ENCODE measurements around the gene CDH18.

The CDH18 gene

GRCh38 chr5:19733612-19734495, 254.1 kb downstream of the CDH18 start:
- no peak for DNase-seq (ENCODE audit: low read depth)

GRCh38 chr5:19728571-19728970, 259.4 kb downstream of the CDH18 start:
- no peak for DNase-seq (ENCODE audit: low read depth)

- DNase-seq (ENCODE audit: low read depth), result no peak
These were observed 268.9 kb downstream of the CDH18 start for GRCh38 chr5:19719109-19719508.

DNA sequence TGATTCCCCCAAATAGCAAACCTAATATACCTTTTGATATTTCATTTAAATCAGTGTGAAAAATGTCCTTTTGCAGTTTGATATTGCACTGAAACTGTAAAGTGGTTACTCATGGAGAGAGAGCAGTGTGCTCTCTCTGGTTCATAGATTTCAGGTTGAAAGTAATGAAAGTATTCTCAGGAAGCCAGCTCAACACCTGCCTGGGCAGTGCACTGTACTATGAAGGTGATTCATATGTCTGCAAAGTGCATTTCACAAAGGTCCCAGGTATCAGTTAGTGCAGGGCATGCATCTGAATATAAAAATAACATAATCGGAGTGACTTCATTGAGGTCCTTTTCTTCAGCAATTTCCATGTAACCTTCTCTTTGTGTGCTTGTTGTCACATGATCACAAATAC, 274.3 kb downstream of the CDH18 start:
- DNase-seq (ENCODE audit: low read depth), result no peak

GRCh38 chr5:19709403-19709802, 278.6 kb downstream of the CDH18 start:
- no peak for DNase-seq (ENCODE audit: low read depth)

GRCh38 chr5:19706776-19707175, 281.2 kb downstream of the CDH18 start:
- DNase-seq (ENCODE audit: low read depth), result no peak

DNA sequence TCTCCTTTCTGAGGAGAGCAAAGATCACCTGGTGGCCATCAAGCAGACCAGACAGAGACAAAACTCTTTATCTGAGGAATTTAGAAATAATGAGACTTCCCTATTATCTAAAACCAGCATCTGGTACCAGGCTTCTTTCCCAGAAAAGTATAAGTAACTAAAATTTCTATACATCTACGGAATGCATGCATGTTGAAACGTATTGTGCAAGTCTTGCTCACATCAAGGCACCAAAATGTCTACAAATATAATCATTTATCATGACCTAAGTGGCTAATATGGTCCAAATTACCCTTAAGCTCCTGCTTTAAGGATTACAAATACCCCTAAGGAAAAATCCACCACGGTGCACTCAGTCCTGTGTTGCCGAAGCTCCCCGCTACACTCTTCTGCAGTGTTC, 286.3 kb downstream of the CDH18 start:
- no peak for DNase-seq (ENCODE audit: low read depth)

- DNase-seq (ENCODE audit: low read depth), result no peak
These were observed 292.9 kb downstream of the CDH18 start for GRCh38 chr5:19694949-19695611.

GRCh38 chr5:19690978-19691377, 297.0 kb downstream of the CDH18 start:
- no peak for DNase-seq (ENCODE audit: low read depth)

GRCh38 chr5:19685473-19685872, 302.5 kb downstream of the CDH18 start:
- DNase-seq (ENCODE audit: low read depth), result no peak

DNA sequence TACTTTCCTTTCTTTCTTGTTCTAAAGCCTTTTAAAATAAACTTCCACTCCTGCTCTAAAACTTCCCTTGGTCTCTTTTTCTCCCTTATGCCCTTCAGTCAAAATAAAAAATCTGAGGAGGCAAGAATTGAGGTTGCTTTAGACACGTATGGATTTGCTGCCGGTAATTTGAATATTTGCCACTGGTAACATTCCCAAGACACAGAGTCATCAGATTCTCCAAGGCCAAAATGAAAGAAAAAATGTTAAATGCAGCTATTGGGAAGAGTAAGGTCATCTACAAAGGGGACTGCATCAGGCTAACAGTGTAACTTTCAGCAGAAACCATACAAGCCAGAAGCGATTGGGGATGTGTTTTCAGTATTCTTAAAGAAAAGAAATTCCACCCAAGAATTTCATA, 311.1 kb downstream of the CDH18 start:
- DNase-seq (ENCODE audit: low read depth), result no peak

DNA sequence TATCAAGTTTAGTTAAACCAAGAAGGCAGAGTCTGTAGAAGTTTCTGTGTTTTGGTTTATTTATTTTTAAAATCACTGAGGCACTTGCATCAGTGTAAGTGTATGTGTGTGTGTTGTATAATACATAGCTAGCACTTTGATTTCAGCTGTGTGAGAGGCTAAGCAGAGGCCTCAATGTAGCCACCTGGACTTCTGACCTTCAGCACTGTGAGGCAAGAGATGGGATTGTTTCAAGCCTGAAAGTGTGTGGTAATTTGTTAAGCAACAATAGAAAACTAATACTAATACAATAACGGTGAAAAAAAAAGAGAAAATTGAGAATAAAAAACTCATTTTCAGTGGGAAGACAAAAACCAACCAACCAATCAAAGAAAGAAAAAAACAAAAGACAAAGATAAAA, 327.3 kb downstream of the CDH18 start:
- DNase-seq (ENCODE audit: low read depth), result no peak

- no peak for DNase-seq (ENCODE audit: low read depth)
These were observed 332.4 kb downstream of the CDH18 start for GRCh38 chr5:19655627-19656026.

- DNase-seq (ENCODE audit: low read depth), result no peak
These were observed 349.5 kb downstream of the CDH18 start for GRCh38 chr5:19638461-19638860.

DNA sequence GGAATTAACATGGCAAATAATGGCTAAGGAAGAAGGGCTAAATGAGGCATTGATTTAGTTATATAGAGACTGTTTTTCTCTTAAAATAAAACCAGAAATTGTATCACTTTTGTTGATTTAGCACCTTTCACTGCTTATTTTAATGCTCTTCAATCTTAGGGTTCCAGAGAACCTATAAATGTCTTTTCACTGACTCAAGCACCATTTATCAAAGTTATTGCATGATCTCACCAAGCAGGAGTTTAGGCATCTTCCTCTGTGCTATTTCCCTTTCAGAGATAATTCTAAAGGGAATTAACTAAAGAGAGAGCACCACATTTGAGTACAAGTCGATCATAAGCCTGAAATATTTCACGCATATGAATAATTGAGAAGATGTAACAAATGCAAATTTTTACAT, 357.1 kb downstream of the CDH18 start:
- no peak for DNase-seq (ENCODE audit: low read depth)

GRCh38 chr5:19626211-19626610, 361.8 kb downstream of the CDH18 start:
- DNase-seq (ENCODE audit: low read depth), result no peak

GRCh38 chr5:19625562-19625961, 362.4 kb downstream of the CDH18 start:
- no peak for DNase-seq (ENCODE audit: low read depth)

- DNase-seq (ENCODE audit: low read depth), result no peak
These were observed 368.4 kb downstream of the CDH18 start for GRCh38 chr5:19619571-19619970.

DNA sequence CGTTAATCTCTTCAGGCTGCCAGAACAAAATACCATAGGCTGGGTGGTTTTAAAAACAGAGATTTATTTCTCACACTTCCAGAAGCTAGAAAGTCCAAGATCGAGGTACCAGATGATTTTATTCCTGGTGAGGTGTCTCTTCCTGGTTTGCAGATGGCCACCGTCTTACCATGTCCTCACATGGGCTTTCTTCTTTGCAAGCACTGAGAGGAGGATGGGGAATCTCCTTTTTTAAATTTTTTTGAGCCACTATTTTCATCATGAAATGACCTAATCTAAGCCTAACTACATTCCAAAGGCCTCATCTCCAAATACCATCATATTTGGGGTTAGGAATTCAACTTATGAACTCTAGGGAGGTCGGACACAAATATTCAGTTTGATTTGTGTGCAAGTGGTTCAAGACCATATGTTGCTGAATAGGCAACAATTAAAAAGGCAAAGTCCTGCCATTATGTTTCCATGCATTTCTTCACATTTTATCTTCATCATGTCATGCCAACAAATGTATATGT, 371.2 kb downstream of the CDH18 start:
- DNase-seq (ENCODE audit: low read depth), result no peak

DNA sequence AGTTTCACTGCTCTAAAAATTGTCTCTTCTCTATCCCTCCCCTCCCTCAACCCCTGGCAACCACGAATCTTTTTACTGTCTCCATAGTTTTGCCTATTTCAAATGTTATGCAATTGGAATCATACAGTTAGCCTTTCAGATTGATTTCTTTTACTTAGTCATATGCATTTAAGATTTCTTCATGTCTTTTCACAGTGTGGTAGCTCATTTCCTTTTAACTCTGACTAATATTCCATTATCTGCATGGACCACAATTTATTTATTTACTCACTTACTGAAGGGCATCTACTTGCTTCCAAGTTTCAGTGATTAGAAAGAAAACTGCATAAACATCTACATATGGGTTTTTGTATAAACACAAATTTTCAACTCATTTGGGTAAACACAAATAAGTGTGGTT, 372.3 kb downstream of the CDH18 start:
- no peak for DNase-seq (ENCODE audit: low read depth)

DNA sequence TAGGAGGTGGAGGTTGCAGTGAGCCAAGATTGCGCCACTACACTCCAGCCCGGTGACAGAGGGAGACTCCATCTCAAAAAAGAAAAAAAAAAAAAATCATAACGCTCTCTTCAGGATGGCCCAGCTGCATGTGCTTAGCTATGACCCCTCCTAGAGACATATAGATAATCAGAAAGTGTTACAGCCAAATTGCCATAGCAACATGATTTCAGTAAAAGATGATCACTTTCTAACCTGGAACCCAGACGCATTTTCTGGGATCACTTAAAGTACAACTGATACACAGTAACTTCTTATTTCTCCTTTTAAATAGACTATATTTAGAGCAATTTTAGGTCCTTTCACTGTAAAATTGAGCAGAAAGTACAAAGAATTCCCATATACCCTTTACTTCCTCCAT, 372.9 kb downstream of the CDH18 start:
- no peak for DNase-seq (ENCODE audit: low read depth)

DNA sequence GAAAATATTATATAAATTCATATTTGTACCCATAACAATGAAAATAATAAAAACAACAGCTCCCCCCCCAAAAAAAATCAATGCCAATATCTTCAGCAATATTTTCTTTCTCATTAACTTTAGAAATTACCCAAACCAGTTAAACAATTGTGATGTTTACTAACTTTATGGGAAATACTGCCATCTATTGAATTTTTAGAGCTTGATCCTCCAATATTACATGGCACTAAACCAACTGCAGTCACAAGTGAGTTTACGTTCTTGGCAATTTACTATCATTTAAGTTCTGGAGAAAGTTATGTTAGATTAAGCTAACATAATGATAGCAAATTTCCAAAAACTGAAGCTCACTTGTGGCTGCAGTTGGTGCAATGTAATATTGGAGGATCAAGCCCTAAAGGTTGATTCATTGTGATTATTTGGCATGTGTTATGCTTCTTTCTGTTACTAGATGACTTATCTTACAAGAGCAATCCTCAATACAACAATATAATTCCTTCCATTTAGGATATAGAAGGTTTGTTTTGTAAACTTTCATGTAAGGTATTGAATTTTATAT, 379.5 kb downstream of the CDH18 start:
- DNase-seq (ENCODE audit: low read depth), result no peak

- no peak for DNase-seq (ENCODE audit: low read depth)
These were observed 382.1 kb downstream of the CDH18 start for GRCh38 chr5:19605846-19606407.

Data from T follicular helper cell (primary cell).